ENCODE data around the gene CALML5.

- no peak for TF ChIP-seq EZH2 (IDR thresholded peaks at IDR 0.05)
- no peak for TF ChIP-seq POLR2AphosphoS5 (IDR thresholded peaks at IDR 0.05; ENCODE audit: borderline replicate concordance, low read depth, low read length)
These were observed 36.5 kb downstream of the CALML5 start for GRCh38 chr10:5462841-5463293.

Data from SK-N-MC (cell line).